GM21423 (cell line): ENCODE results near the gene SLC25A22.
A peak's percentile ranks its signal among the peaks of the same experiment; 100 is the strongest.

Experiments
- ATAC-seq: cut with Tn5 transposase; IDR thresholded peaks from one replicate; pipeline ENCODE4 v1.9.1; 2021; ENCODE audit warnings: mild to moderate bottlenecking, moderate library complexity; ENCODE audit not compliant: unreplicated experiment

SLC25A22 gene

DNA sequence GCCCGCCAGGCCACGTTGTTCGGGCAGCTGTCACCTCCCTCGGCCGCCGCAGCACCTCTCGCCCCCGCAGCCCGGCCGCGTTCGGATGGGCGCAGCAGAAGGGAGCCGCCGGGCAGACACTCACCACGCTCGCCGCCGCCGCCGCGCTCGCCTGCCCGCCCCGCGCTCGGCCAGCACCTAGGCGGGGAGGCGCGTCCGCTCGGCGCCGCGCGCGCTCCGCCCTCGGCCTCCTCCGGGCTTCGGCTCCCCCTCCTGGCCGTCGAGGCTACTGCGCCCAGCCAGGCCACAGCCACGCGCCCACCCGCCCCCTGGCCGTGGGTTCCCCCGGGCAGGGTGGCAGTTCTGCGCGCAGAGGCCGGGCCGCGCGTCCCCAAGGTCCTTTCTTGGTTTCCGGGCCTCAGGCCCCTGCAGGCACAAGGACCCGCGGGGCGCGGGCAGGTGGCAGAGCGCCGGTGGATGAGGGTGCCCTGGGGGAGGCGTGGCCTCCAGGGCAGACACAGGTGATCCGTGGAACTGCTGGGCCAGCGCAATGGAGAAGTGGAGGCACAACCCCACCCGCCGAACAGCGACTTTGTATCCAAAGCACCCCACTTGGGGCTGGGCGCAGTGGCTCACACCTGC is at the start of gene SLC25A22:
Gene SLC25A22, minus strand, starts transcription at position 189 of the 621 bp plus-strand sequence. CDS start 3,275 bp downstream, outside the sequence.
- ATAC-seq, result peak; percentile 53

DNA sequence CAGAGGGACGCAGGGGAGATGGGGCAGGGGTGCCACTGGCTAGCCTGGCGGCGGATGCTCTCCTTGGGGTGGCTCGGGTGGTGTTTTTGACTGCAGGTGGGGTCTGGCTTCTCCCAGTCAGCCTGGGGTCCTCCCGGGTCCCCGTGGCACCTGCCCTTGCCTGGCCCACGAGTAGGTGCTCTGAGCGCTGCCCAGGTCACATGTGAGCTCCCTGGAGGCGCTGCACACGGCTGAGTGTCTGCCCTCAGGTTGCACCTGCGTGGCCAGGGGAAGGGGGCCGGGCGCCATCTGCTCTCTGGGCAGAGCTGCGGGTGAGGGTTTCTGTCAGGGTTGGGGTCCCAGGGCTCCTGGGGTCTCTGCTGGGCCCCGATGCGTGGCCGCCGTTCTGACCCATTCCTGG is 49.8 kb upstream of the SLC25A22 start:
- no peak for ATAC-seq

DNA sequence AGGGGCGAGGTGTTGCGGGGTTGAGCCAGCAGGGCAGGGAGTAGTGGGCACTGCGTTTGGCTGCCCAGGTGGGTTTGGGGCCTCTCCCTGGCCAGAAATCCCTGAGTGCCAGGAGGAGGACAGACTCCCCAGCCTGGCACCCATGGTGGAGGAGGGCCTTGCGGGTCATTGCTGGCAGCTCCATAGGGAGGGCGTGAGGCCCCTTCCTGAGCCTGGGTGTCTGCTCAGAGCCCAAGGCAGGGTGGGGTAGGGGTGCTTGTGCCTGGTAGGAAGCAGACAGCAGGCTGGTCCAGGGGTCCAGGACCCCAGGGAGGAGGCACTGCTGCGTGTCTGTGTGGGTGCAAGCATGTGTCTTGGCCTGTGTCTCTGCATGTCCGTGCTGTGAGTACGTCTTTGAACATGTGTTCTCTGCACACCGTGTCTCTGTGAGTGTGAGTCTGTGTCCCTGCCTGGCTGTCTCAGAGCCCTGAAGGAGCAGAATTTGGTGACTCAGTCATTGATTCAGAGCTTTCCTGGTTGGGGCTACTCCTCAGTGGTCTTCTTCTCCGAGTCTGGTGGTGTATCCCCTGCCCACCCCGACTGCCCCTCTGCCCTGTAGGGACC is 48.5 kb upstream of the SLC25A22 start:
- ATAC-seq, result no peak

DNA sequence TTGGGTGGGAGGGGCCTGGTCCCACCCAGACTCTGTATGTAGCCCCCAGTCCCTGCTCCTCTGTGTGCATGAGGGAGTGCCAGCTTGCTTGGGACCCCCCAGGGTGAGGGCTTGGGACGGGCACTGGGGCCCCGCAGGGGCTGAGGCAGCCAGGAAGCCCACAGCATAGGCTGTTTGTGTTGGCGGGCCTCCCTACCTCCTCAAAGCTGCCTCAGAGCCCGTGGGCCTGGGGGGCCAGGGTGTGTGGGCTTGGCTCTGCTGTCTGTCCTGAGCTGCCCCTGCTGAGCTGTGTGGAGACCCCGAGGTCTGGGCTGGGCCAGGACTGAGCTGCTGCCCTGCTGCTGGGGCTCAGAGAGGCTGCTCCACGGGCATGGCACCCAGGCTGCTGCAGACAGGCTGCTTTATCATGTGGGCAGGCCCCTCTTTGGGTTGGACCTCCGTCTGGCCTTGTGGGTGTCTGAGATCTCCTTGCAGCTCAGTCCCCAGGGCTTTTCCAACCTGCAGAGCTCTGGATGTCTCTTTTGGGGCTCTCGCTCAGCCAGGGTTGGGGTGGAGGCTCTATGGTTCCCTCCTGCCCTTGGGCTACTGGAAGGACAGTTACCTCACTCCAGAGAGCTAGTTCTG is 47.9 kb upstream of the SLC25A22 start:
- no peak for ATAC-seq

DNA sequence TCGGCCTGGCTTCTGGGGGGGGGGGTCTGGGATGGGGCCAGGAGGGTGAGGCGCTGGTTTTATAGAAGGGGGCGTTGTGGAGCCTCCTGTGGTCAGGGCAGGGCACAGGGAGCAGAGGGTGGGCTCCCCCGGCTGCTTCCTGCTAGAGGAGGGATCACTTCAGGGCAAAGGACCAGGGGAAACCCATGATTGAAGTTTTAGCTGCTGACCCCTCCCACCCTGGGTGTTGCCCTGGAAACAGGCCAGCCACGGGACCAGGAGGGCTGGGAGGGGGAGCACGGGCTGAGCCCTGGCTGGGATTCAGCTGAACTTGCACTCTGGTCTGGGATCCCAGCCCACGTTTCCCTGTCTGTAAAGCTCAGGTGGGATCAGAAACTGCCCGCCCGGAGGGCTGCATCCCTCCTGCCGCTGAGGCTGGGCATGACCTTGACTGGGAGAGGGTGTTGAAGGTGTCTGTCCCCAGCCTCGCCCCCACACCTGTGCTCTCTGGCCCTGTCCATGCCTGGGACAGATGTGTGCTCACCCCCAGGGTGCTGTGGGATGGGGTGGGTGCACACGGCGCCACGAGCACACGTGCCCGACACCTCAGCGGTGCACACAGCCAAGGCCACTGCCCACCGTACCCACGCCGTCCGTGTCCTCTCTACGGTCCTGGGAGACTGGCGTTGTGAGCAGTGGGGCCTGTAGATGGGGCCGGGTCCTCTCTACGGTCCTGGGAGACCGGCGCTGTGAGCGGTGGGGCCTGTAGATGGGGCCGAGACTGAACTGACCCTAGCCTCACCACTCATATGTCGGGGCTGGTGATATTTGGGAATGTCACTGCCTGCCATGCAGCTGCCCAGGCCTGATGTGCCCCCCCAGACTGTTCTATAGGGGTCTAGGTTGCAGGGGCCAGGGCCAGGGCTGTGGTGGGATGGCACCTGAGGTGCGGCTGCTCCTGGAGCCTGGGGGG is 46.9 kb upstream of the SLC25A22 start:
- ATAC-seq, result no peak

DNA sequence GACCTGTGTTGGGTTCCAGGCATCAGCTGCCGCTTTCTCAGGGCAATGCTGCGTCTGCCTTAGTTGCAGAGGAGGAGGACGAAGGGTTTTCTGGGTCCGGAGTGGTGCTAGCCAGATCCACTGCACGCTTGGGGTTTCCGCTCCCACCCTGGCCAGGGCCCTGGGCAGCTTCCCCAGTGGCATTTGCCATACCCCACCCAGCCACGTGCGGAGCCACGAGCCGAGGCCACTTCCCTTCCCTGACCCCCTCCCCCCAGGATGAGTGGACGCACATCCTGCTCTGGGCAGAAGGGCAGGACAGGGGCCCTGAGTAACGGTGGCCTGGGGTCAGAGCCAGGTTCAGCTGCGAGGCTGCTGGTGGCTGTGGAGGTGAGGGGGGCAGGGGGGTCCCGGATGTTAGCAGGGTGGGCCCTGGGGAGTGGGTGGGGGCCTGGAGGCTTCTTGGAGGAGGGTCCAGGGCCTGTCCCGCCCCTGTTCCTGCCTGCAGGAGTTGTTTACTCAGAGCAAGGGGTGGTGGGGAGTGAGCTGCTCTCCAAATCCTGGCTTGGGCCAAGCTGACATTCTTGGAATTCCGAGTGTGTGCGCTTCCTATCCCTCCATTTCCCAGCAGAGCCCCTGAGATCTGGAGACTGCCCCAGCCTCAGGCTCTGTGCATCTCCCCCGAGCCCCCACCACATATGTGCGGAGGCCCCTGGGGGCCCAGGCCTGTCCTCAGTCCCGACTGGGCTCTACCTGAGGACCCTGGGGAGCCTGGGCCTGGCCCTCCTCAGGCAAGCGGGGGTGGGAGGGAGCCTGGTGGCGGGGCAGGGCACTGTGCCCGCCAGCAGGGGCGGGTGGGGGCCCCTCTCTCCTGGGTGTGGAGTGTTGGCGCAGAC is 46.0 kb upstream of the SLC25A22 start:
- ATAC-seq, result no peak

DNA sequence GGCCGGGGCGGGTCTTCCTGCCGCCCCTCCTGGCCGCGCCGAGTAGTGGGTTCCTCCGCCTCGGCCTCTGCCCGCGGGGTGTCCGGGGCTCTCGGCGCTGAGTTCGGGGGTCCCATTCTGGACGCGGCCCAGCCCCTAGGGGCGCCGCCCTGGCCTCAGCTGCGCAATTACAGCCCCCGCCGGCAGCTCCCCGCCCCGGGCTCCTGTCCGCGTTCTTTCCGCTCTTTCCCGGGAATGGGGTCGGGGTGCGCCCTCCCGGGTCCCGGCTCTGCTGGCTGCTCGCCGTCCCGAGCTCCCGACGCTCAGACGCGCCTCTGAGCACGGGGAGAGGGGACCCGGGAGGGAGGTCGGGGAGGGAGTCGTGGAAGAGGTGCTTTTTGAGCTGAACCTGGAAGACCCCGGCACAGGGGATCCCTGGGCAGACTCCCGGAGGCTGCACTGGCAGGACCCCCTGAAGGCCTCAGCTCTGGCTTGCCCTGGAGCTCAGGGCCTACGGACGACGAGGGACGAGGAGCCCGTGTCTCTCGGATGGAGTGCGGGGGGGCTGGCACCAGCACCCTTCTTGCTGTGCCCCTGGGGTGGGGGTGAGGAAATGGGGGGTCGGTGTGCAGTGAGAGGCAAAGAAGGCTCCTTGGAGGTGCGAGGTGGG is 45.1 kb upstream of the SLC25A22 start:
- no peak for ATAC-seq

DNA sequence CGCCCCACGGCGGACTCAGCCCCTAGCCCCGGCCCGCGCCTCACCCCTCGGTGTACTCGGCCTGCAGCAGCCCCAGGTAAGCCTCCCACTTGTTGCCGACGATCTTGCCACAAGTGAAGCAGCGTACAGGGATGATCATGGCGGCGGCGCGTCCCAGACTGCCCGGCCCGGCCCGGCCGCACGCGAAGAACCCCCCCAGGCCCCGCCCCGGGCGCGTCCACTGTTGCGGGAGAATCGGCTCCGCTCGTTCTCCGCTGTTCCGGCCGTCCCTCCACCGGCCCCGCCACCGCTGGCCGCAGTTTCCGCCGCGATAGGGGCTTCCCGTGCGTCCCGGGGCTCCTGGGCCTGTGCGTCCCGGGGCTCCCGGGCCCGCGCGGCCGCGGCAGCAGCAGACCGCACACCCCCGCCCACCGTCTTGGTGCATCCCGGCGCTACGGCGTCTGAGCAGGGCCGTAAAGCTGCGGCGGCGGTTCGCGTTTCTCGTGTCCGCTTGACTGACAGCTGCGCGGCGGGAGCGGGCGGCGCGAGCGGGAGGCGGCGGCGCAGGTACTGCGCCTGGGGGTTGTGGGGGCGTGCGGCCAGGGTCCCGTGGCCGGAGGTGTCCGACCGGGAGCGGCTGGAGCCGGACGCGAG is 44.4 kb upstream of the SLC25A22 start, which contains the start of the genes POLR2L and TSPAN4:
Gene POLR2L, minus strand, starts transcription at position 160 of the 633 bp plus-strand sequence. Its CDS starts 21 bp downstream, at position 139.
Gene TSPAN4, plus strand, starts transcription at position 483 of the 633 bp plus-strand sequence. CDS start 7,453 bp downstream, outside the sequence.
- ATAC-seq, result peak; percentile 56

DNA sequence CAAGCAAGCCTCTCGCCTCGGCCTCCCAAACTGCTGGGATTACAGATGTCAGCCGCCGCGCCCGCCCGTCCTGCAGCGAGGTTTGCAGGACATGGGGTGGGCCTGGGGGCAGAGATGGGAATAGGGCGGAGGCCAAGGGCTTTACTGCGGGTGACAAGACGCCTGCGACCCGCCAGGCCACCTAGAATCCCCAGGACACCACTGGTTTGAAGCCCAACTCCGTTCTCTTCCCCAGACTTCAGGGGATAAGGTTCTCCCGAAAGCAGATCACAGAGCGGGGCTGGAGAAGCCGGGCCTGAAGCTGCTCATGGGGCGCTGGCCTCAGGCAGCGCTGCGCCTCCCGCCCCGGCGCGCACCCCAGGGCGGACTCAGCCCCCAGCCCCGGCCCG is 43.9 kb upstream of the SLC25A22 start:
- peak; percentile 17 for ATAC-seq

DNA sequence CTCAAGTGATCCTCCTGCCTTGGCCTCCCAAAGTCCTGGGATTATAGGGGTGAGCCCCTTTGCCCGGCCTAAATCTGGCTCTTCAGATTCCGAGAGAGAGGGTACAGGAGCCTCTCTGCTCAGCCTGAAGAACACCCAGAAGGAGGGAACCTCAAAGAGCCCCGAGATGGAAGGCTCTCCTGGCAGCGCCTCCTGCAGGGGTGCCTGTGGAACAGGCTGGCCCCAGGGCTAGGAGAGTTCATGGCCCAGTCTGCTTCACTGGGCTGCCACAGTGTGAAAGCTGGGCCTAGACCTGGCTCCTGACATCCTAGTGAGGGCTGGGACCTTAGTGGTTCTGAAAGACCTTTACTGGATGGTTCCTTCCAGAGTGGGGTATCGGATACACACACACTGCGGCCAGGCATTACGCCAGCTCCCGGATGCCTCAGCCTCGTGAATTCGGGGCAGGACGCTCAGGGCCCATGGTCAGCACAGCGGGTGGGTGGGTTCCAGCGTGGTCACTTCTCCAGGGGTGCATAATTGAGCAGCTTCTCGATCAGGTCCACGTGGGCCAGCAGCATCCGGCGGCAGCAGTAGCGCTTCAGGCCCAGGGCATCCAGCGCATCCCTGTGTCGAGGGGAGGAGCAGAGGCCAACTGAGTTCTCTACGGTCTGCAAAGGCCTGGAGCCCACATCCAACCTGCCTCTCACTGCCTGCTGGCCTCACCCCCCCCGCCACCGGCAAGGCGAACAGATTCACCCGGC is 42.0 kb upstream of the SLC25A22 start:
- no peak for ATAC-seq

DNA sequence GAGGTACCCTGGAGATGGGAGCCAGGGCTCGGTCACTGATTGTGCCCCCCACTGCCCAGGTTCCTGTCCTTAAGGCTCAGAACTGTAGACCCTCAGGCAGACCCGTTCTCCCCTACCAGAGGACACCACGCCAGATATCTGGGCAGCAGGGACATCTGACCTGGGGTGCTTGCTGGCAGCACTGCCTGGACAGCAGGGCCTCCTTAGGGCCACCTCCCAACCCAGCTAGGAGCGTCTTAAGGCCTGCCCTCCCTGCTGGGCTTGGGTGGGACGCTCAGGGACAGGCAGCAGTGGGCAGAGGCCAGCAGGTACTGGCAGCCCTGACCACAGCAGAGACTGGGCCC is 41.2 kb upstream of the SLC25A22 start:
- ATAC-seq, result no peak

DNA sequence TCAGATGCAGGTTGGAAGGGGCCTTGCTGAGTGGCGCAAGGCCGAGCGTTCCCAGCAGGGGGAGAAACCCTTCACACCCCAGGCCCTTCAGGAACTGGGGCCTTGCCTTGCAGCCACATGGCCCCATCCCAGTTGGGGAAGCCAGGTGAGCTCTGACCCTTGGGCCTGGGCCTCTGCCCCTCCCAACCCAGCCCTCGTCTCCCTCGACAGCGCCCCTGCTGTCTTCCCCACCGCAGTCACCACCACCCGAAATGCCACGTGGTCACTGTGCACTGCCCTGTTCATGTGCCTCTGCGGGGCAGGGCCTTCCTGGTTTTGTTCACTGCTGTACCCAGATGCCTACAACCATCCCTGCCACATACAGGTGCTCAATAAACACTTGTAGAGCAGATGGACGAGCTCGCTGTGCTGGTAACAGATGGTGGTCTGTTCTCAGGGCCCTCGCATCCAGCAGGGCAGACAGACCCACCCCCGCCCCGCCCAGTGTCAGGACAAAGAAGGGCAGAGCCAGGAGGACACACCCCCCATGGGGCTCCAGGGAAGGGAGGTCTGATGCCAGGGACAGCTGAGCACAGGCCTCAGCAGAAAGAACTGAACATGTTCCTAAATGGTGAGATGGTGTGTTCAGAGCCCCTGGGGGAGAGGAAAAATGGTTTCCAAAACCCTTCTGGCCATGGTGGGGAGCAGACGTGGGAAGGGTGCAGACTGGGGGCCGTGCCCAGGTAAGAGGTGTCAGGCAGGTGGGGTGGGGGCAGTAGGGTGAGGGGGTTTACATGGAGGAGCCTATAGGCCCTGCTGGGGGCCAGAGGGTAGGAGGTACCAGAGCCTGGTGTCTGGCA is 40.6 kb upstream of the SLC25A22 start:
- ATAC-seq, result no peak

DNA sequence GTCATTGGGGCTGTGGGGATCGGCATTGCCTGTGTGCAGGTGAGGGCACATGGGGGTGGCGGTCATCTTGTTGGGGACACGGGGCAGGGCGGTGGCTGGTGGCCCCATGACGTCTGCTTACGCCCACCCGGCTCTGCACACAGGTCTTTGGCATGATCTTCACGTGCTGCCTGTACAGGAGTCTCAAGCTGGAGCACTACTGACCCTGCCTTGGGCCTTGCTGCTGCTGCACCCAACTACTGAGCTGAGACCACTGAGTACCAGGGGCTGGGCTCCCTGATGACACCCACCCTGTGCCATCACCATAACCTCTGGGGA is 39.9 kb upstream of the SLC25A22 start:
- ATAC-seq, result no peak

DNA sequence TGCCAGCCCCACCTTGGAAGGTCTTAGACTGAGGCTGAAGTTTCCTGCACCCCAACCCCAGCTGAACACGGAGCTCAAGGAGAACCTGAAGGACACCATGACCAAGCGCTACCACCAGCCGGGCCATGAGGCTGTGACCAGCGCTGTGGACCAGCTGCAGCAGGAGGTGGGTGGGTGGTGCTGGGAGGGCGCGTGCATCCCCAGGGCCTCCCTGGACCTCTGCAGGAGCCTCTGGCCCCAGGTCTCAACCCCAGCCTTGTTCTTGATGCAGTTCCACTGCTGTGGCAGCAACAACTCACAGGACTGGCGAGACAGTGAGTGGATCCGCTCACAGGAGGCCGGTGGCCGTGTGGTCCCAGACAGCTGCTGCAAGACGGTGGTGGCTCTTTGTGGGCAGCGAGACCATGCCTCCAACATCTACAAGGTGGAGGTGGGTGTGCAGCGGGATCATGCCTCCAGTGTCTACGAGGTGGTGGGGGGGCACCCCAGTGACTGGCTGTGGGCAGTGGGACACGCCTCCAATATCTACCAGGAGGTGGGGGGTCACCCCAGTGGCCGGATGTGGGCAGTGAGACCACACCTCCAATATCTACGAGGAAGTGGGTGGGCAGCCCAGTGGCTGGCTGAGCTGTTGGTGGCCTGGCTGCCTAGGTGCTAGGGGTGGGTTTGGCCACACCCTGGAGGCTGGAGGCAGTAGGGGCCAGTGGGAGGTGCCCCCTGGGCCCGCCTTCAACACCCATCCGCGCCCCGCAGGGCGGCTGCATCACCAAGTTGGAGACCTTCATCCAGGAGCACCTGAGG is 39.3 kb upstream of the SLC25A22 start:
- no peak for ATAC-seq

DNA sequence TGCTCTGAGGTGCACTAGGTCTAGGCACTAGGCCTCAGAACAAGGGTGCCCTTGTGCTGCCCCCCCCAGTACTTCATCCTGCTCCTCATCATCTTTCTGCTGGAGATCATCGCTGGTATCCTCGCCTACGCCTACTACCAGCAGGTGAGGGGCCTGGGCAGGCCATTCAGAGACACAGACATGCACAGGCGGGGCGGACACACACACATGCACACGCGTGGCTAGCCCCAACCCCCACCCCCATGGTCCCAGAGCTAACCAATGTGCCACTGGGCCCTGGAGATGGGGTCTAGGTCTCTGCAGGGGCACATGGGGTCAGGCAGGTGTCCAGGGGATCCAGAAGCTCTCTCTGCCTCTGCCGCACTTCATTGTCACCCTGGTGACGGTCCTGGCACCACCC is 38.6 kb upstream of the SLC25A22 start:
- no peak for ATAC-seq

DNA sequence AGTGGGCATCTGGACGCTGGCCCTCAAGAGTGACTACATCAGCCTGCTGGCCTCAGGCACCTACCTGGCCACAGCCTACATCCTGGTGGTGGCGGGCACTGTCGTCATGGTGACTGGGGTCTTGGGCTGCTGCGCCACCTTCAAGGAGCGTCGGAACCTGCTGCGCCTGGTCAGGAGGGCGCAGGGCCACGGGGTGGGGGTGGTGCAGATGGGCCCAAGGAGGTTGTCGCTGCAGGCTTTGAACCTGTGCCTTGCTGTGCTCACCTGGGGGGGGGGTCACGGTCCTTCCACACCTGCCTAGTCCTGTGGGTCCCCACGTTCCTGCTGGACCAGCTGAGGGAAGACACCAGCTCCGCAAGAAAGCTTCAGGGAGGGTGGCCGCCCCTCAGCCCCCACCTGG is 38.2 kb upstream of the SLC25A22 start:
- no peak for ATAC-seq
